HFFc6 (cell line): ENCODE data around the gene FOXJ3. TPM values are rescaled to one million over a fixed set of nuclear protein-coding genes. Genes with fewer than 3 reads are reported as not detected.

Source experiments
- DNase-seq: peaks from one replicate; pipeline ENCODE4 v3.0.0-alpha.2; 2018
- H3K27ac Mint-ChIP-seq: 2 replicates; pipeline ENCODE4 v1.8.0; 2020; ENCODE audit warnings: mild to moderate bottlenecking, mixed read lengths
- H3K27me3 Mint-ChIP-seq: 2 replicates; pipeline ENCODE4 v1.8.0; 2021; ENCODE audit warnings: mild to moderate bottlenecking, moderate library complexity, mixed read lengths; ENCODE audit not compliant: insufficient read depth
- H3K36me3 Mint-ChIP-seq: 2 replicates; pipeline ENCODE4 v1.8.0; 2021; ENCODE audit warnings: low read depth, mixed read lengths
- H3K4me1 Mint-ChIP-seq: 2 replicates; pipeline ENCODE4 v1.8.0; 2020; ENCODE audit warnings: low read depth, mixed read lengths
- H3K4me3 Mint-ChIP-seq: 2 replicates; pipeline ENCODE4 v1.8.0; 2020; ENCODE audit warnings: mild to moderate bottlenecking, moderate library complexity, mixed read lengths
- H3K9me3 Mint-ChIP-seq: 2 replicates; pipeline ENCODE4 v1.8.0; 2020; ENCODE audit warnings: mild to moderate bottlenecking, mixed read lengths
- total RNA-seq, 6 experiments: library from RNA; stranded (reverse); fragmentation: NEBNext Ultra II Directional; extraction: Animal tissue kit (Norgen Biotek cat#: 25700); gene quantifications; 2 replicates in 1 of 6; 3 replicates in 5 of 6; pipeline ENCODE4 v1.2.3, GENCODE V29; 2021
- TF ChIP-seq, protein P1 (sequence below): fragments of 200-600 bp; sonication (generic); IDR thresholded peaks from 2 replicates; pipeline ENCODE4 v1.5.0; 2021; ENCODE audit warnings: antibody characterized with exemption, mild to moderate bottlenecking

Gene FOXJ3
- total RNA-seq, 6 experiments from 2014 or later, result 24.5 to 31.3 (median 28.9) TPM

DNA sequence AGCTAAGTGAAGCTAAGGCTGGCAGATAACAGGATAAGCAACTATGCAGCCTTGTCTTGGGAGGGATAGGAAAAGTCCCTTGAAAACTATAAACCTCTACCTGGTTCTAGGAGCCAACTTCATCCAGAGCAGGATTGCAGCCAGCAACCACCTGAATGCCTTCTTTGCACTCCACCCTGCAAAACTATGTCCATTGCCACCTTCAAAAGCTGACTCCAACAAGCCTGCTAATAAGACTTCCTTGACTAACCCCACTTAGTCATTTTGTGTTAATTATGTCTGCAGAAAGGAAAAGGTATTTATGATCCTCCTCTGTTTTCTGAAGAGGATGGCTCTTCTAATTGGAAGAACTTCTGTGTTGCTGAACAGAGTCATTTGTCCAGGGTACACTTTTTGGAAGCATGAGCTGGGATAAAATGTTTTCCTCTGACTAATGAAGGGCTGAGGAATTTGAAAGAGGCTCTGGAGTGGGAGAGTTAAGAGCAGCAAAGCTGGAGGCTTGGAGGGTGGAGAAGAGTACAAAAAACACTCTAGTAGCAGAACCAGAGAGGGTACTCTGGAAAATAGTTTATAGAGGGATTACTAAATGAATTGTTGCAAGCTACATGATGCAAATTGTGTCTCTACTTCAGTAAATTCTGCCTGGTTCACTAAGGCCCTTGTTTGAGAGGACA, 36.0 kb upstream of the FOXJ3 start:
- H3K4me3 Mint-ChIP-seq, result no peak overlapping the region
- no peaks in the 10 kb centered on the region for H3K4me1 Mint-ChIP-seq
- no peak for DNase-seq
- peaks cover 8% of the 10 kb centered on the region for H3K27me3 Mint-ChIP-seq
- no peaks in the 10 kb centered on the region for H3K9me3 Mint-ChIP-seq
- H3K36me3 Mint-ChIP-seq, result no peaks in the 10 kb centered on the region
- TF ChIP-seq, protein P1, sequence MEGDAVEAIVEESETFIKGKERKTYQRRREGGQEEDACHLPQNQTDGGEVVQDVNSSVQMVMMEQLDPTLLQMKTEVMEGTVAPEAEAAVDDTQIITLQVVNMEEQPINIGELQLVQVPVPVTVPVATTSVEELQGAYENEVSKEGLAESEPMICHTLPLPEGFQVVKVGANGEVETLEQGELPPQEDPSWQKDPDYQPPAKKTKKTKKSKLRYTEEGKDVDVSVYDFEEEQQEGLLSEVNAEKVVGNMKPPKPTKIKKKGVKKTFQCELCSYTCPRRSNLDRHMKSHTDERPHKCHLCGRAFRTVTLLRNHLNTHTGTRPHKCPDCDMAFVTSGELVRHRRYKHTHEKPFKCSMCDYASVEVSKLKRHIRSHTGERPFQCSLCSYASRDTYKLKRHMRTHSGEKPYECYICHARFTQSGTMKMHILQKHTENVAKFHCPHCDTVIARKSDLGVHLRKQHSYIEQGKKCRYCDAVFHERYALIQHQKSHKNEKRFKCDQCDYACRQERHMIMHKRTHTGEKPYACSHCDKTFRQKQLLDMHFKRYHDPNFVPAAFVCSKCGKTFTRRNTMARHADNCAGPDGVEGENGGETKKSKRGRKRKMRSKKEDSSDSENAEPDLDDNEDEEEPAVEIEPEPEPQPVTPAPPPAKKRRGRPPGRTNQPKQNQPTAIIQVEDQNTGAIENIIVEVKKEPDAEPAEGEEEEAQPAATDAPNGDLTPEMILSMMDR, result no peak
- H3K27ac Mint-ChIP-seq, result no peak overlapping the region

GRCh38 chr1:42369471-42369870, 34.4 kb upstream of the FOXJ3 start:
- TF ChIP-seq, protein P1, result no peak
- H3K9me3 Mint-ChIP-seq, result no peaks in the 10 kb centered on the region
- H3K27ac Mint-ChIP-seq, result no peak overlapping the region
- DNase-seq, result no peak
- no peak overlapping the region for H3K4me3 Mint-ChIP-seq
- H3K36me3 Mint-ChIP-seq, result no peaks in the 10 kb centered on the region
- H3K27me3 Mint-ChIP-seq, result peaks cover 12% of the 10 kb centered on the region
- H3K4me1 Mint-ChIP-seq, result no peaks in the 10 kb centered on the region

GRCh38 chr1:42368096-42368795, 33.2 kb upstream of the FOXJ3 start:
- DNase-seq, result no peak
- no peak overlapping the region for H3K27ac Mint-ChIP-seq
- H3K9me3 Mint-ChIP-seq, result no peaks in the 10 kb centered on the region
- TF ChIP-seq, protein P1, result no peak
- H3K4me1 Mint-ChIP-seq, result no peaks in the 10 kb centered on the region
- no peaks in the 10 kb centered on the region for H3K36me3 Mint-ChIP-seq
- H3K27me3 Mint-ChIP-seq, result peaks cover 15% of the 10 kb centered on the region
- no peak overlapping the region for H3K4me3 Mint-ChIP-seq

DNA sequence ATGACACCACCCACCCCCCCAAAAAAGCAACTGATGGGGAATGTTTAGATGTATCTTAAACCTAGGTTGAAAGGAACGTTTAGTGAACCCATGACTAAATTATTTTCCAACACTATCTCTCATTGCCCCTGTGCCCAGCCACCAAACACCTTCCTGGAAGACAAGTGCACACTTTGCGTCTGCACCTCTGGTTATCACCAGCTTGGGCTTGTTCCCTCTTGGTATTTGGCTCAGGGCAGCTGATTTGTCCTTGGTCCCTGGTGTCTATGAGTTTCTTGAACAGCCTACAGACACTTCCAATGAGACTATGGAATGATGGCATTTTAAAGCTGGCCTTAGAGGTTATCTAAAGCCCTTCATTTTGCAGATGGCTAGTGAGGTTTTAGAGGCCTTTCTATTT, 30.1 kb upstream of the FOXJ3 start:
- no peak for DNase-seq
- Mint-ChIP-seq H3K27ac (no peak overlapping the region), H3K36me3 (no peaks in the 10 kb centered on the region), H3K4me3 (no peak overlapping the region), H3K9me3 (no peaks in the 10 kb centered on the region), H3K4me1 (no peaks in the 10 kb centered on the region), H3K27me3 (peaks cover 12% of the 10 kb centered on the region)
- TF ChIP-seq, protein P1, result no peak

- H3K4me3 Mint-ChIP-seq, result no peak overlapping the region
- no peak overlapping the region for H3K27ac Mint-ChIP-seq
- H3K27me3 Mint-ChIP-seq, result peaks cover 13% of the 10 kb centered on the region
- no peaks in the 10 kb centered on the region for H3K36me3 Mint-ChIP-seq
- no peaks in the 10 kb centered on the region for H3K9me3 Mint-ChIP-seq
- H3K4me1 Mint-ChIP-seq, result no peaks in the 10 kb centered on the region
- TF ChIP-seq, protein P1, result no peak
- DNase-seq, result no peak
Observed at GRCh38 chr1:42364542-42364941, 29.5 kb upstream of the FOXJ3 start.
